ENCODE results near the gene ISG20L2.
"Not testable (repeated sequence)": the region's sequence is repeated elsewhere in the genome, so short reads cannot be mapped to it uniquely, and the experiment has no call there.

ISG20L2 gene, protein sequence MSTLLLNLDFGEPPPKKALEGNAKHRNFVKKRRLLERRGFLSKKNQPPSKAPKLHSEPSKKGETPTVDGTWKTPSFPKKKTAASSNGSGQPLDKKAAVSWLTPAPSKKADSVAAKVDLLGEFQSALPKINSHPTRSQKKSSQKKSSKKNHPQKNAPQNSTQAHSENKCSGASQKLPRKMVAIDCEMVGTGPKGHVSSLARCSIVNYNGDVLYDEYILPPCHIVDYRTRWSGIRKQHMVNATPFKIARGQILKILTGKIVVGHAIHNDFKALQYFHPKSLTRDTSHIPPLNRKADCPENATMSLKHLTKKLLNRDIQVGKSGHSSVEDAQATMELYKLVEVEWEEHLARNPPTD

DNA sequence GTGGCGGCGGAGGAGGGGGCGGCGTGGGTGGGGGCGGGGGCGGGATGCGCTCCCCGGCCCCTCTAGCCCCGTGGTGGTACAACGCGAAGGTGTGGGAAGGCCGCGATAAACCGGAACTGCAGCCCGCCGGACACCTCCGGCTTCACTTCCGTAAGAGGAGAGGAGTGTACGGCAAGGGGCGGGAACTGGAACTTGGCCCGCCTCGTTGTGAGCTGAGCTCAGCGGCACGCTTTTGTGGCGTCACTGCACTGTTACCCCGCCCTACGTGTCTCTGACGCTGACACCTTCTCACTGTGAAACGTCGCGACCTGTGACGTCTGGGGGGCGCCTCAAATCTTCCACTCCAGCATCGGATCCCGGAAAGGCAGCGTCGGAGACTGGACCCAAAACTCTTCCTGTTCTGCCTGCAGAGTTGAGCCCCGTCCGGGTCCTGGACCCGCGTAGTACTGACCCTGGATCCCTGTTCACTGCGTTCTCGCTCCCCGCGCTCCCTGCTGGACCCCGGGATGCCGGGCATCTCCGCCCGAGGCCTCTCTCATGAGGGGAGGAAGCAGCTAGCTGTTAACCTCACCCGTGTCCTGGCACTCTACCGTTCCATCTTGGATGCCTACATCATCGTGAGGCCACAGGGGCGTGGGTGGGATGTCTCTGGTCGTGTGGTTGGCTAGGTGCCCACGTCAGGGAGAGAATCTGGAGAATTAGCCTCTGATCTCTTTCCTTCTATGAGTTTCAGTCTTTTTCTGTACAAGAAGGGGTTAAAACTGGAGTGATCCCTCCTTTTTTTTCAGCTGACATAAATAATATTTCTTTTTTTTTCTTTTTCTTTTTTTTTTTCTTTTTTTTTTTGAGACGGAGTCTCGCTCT lies at the start of gene ISG20L2:
Gene ISG20L2 (minus strand): TSS at position 168 of the 864 bp plus-strand sequence. CDS start 1,114 bp downstream, outside the sequence.
- DNase-seq, result peak; percentile 96

DNA sequence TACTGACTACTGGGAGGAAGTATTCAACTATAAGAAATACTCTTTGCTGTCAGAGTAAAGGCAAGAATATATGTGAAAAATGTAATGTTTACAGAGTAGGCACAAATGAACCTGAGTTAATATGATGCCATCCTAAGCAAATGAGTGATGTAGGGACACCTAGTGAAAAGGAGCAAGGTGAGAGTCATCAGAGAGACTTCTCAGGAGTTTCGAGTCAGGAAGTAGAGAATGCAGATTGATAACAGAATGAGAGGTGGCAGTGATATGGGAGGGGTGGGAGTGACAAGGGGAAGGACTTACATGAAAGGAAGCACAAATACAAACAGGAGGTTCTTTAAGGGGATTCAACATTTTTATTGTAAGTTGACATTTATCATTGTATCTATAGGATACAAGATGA lies 49.0 kb upstream of the ISG20L2 start:
- no peak for DNase-seq

GRCh38 chr1:156776942-156777341 lies 48.4 kb upstream of the ISG20L2 start:
- no peak for DNase-seq

DNA sequence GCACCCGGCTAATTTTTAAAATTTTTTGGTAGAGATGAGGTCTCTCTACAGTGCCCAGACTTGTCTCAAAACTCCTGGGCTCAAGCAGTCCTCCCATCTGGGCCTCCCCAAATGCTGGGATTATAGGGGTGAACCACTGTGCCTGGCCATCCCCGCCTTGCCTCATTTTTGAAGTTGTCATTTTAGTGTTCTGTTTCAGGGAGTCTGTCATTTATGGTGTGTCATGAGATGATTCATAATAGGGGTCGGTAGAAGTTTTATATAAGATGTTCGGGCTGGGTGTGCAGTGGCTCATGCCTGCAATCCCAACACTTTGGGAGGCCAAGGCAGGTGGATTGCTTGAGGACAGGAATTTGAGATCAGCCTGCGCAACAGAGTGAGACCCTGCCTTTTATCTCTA lies 47.2 kb upstream of the ISG20L2 start:
- DNase-seq, result no peak

DNA sequence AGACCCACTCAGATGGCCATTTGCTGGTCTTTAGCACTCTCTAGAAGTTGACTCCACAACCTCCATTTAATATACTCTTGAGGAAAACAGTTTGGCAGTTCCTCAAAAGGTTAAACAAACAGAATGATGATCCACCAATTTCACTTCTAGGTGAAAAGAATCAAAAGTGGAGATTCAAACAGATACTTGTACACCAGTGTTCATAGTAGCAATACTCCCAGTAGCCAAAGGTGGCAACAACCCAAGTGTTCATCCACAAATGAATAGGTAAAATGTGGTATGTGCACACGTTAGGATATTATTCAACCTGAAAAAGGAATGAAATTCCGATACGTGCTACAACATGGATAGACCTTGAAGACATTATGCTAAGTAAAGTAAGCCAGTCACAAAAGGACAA lies 45.0 kb upstream of the ISG20L2 start:
- DNase-seq, result no peak

DNA sequence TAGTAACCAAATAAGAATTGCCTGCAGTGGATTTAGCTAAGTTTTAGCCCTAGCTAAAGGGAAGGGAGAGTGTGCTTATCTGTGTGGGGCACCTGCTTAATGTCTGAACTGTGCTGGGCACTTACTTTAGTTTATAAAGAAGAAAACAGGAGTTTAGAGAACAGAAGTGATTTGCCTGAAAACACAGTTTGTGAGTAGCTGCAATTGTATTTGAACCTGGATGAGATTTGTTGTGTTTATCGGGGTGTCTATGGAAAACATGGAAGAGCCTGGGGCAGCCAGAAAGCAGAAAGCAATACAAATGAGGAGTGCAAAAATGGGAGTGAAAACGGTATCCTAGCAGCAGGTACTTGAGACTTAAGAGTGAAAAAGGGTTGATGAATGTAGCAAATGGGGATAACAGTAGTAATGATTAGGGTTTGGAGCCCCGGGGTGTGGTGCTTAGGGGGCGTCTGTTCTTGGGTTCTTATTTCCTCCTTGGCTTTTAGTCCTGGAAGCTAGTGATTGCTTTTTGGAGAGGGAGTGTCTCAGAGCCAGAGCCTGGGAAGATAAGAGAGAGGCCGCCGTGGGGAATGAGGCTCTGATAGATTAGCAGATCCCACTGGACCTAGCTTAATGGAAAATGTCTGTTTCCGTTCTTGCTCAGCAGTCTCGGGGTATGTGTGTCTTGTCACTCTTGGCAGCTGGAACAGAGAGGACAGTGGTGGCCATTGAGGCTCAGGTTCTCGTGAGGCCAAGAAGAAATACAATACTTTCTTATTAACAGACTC lies 44.3 kb upstream of the ISG20L2 start:
- no peak for DNase-seq

- DNase-seq, result no peak
Observed at GRCh38 chr1:156772222-156772621, 43.7 kb upstream of the ISG20L2 start.

GRCh38 chr1:156768610-156769295 lies 40.2 kb upstream of the ISG20L2 start:
- DNase-seq, result no peak

DNA sequence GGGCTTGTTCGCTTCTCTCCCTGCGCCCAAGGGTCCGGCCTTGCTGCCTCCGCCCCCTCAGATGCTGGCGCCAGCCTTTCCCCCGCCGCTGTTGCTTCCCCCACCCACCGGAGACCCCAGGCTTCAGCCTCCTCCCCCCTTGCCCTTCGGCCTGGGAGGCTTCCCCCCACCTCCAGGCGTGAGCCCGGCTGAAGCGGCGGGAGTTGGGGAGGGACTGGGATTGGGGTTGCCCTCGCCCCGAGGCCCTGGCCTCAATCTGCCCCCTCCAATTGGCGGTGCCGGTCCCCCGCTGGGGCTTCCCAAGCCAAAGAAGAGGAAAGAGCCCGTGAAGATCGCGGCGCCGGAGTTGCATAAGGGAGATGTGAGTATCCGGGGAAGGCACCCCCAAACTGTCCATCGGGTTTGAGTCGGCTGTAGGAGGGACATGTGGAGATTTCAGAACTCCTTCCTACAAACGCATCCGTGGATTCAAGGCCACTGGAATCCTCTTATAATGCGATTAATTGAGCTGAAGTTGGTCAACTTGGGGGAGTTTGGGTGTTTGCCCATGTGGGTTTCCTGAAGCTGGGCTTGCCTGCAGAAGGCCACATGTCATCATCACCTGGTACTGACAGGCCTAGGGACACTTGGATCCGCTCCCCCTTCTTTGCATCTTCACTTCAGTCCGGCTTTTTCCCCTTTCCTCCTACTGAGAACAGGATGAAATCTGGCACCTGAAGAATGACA lies 39.5 kb upstream of the ISG20L2 start:
- DNase-seq, result no peak

GRCh38 chr1:156767101-156767878 lies 38.7 kb upstream of the ISG20L2 start, which contains the start of gene PRCC:
PRCC (plus strand) TSS chr1:156767535; CDS start chr1:156767772, 237 bp downstream.
- DNase-seq, result peak; percentile 97

GRCh38 chr1:156766298-156767100 lies 37.9 kb upstream of the ISG20L2 start:
- DNase-seq, result no peak

DNA sequence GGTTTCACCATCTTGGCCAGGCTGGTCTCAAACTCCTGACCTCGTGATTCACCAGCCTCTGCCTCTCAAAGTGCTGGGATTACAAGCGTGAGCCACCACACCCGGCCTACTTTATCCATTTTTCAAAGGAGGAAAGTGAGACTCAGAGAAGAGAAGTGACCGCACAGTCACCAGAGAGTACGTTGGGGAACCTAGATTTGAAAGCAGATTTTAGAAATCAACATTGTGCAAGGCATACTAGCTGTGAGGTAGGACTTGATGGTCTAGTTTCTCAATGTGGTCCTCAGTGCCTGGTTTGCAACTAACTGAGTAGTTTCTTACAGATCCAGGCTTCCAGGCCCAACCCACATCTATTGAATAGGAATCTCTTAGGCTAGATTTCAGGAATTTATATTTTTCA lies 37.1 kb upstream of the ISG20L2 start:
- DNase-seq, result no peak

GRCh38 chr1:156765136-156765535 lies 36.6 kb upstream of the ISG20L2 start:
- not testable (repeated sequence) for DNase-seq

GRCh38 chr1:156760796-156761104 lies 32.2 kb upstream of the ISG20L2 start:
- no peak for DNase-seq

DNA sequence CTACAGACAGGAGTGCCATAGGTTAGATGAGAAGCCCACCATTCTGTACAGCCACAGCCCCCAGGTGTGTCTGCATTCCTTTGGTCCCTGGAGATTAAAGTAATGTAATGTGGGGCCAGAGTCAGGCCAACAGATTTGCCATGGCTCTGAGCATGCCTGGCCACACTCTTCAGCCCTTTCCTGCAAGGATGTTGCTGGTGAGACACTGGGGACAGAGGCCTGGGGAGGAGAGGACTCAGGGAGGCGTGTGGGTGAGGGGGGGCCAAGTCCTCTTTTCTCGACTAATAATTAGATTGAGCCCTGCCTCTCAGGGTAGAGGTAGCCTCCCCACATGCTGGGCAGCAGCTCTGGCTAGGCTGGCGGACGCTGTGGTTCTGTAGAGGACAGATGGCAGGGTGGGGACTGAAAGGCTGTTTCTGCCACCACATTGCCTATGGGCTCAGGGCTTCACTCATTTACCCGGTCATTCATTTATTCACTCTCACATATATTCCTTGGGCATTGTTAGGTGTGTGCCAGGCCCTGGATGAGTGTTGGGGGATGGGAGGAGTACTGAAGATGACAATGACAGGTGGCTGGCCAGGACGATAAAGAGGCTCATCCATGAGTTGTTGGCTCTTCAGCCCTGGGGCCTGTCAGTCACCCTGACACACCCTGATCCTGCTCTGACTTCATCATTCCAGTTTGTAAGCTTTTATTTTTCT lies 31.7 kb upstream of the ISG20L2 start:
- DNase-seq, result no peak

GRCh38 chr1:156757572-156758253 lies 29.1 kb upstream of the ISG20L2 start:
- not testable (repeated sequence) for DNase-seq

DNA sequence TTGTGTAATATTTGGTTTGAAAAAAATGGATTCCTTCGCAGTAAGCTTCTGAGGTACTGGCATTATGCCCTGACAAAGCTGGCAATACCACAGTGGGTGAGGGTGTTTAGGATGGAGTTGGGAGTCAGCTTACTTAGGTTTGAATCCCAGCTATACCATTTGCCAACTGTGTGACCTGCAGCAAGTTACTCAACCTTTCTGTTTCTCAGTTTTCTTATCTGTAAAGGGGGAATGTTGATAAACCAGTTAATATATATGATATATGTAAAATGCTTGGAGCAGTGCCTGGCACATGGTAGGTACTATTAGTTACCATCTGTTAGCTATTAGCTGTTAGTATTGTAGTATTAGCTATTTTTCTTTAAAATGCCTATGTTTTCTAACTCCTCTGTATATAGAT lies 27.8 kb upstream of the ISG20L2 start:
- no peak for DNase-seq

GRCh38 chr1:156755527-156755950 lies 27.0 kb upstream of the ISG20L2 start:
- DNase-seq, result no peak

DNA sequence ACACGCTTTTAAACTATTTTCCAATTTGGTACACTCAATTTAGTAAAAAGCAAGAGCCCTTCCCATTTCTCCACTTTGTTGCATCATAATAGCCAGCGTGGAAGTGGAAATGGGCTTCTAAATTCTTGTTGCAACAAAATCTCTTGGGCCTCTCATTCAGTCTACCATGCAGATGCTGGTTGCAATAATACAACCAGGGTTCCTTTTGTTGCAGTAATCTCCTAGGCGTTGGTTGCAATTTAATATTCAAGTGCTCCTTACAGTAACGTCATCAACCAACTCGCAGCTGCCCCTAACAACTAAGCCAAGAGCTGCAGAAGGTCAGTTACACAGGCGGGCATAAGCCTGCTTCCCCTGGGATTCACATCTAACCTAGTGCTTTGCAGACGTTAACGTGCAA lies 25.7 kb upstream of the ISG20L2 start:
- DNase-seq, result peak; percentile 94

Data from NCI-H1436 (cell line).